ENCODE measurements around the gene GNA12.

DNA sequence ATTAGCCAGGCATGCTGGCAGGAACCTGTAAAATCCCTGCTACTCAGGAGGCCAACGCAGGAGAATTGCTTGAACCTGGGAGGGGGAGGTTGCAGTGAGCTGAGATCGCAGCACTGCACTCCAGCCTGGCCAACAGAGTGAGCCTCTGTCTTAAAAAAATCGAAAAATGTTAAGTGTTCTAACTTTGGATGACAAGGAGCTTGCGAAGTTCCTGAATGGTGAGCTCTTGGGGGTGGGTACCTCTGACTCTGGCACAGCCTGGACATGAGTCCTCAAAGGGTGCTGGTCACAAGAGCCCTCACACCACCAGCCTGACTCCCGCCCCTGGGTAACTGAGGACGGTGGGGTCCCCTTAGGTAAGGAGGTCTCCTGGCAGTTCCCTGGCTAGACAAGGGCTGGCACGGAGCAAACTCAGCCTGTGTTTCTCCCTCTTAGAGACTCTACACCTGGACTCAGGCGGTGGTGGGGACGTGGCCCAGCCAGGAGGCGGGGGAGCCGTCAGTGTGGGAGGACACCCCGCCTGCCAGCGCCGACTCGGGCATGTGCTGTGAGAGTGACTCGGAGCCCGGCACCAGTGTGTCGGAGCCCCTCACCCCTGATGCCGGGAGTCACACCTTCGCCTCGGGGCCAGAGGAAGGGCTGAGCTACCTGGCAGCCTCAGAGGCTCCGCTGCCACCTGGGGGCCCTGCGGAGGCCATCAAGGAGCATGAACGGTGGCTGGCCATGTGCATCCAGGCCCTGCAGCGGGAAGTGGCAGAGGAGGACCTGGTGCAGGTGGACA, 132.0 kb downstream of the GNA12 start:
- no peak for TF ChIP-seq EZH2 (IDR thresholded peaks at IDR 0.05; ENCODE audit: insufficient read depth, low read length)
- TF ChIP-seq, protein P1, sequence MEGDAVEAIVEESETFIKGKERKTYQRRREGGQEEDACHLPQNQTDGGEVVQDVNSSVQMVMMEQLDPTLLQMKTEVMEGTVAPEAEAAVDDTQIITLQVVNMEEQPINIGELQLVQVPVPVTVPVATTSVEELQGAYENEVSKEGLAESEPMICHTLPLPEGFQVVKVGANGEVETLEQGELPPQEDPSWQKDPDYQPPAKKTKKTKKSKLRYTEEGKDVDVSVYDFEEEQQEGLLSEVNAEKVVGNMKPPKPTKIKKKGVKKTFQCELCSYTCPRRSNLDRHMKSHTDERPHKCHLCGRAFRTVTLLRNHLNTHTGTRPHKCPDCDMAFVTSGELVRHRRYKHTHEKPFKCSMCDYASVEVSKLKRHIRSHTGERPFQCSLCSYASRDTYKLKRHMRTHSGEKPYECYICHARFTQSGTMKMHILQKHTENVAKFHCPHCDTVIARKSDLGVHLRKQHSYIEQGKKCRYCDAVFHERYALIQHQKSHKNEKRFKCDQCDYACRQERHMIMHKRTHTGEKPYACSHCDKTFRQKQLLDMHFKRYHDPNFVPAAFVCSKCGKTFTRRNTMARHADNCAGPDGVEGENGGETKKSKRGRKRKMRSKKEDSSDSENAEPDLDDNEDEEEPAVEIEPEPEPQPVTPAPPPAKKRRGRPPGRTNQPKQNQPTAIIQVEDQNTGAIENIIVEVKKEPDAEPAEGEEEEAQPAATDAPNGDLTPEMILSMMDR (IDR thresholded peaks at IDR 0.05; ENCODE audit: insufficient read depth, low read depth, low read length) = no peak
